GM12873 (cell line): ENCODE measurements around the gene ANKMY2.

Experiments
- TF ChIP-seq, protein P1 (sequence below): IDR thresholded peaks from 2 replicates; pipeline ENCODE4 v1.5.1; 2012; ENCODE audit warnings: low read depth, mild to moderate bottlenecking, moderate library complexity, low read length, control low read depth; ENCODE audit not compliant: insufficient read depth; ENCODE audit errors: missing control alignments

ANKMY2 gene

GRCh38 chr7:16668049-16668858 is 22.7 kb upstream of the ANKMY2 start:
- TF ChIP-seq, protein P1, sequence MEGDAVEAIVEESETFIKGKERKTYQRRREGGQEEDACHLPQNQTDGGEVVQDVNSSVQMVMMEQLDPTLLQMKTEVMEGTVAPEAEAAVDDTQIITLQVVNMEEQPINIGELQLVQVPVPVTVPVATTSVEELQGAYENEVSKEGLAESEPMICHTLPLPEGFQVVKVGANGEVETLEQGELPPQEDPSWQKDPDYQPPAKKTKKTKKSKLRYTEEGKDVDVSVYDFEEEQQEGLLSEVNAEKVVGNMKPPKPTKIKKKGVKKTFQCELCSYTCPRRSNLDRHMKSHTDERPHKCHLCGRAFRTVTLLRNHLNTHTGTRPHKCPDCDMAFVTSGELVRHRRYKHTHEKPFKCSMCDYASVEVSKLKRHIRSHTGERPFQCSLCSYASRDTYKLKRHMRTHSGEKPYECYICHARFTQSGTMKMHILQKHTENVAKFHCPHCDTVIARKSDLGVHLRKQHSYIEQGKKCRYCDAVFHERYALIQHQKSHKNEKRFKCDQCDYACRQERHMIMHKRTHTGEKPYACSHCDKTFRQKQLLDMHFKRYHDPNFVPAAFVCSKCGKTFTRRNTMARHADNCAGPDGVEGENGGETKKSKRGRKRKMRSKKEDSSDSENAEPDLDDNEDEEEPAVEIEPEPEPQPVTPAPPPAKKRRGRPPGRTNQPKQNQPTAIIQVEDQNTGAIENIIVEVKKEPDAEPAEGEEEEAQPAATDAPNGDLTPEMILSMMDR, result no peak

GRCh38 chr7:16667355-16667754 is 21.8 kb upstream of the ANKMY2 start:
- TF ChIP-seq, protein P1, result no peak

GRCh38 chr7:16661924-16662323 is 16.4 kb upstream of the ANKMY2 start:
- TF ChIP-seq, protein P1, result no peak

- TF ChIP-seq, protein P1, result no peak
Observed at GRCh38 chr7:16660702-16661464, 15.3 kb upstream of the ANKMY2 start.

GRCh38 chr7:16657656-16658279 is 12.2 kb upstream of the ANKMY2 start:
- TF ChIP-seq, protein P1, result no peak

DNA sequence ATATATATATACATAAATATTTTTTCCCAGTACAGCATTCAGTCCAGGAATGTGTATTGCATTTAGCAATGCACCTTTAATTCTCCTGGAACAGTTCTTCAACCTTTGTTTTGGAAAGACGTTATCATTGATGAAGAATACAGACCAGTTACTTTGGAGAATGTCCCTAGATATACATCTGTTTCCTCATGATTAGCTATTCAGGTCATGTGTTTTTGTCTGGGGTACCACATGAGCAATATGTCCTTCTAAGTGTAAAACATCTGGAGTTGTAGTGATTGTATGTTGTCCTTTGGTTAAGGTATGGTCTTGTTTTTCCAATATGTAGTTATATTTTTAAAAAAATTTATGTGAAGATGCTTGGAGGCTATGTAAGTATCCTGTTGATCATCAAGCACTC is 10.6 kb upstream of the ANKMY2 start:
- TF ChIP-seq, protein P1, result no peak

GRCh38 chr7:16655394-16655793 is 9.8 kb upstream of the ANKMY2 start:
- TF ChIP-seq, protein P1, result no peak
